ENCODE results near the gene LDHD. TPM values are rescaled to one million over a fixed set of nuclear protein-coding genes. Genes with fewer than 3 reads are reported as not detected.

The LDHD gene
- total and polyA plus RNA-seq, 2 of the 13 experiments (the other 11 are each of a cell fraction or from before 2014, with no cell fraction given): 9.1 to 9.8 TPM

DNA sequence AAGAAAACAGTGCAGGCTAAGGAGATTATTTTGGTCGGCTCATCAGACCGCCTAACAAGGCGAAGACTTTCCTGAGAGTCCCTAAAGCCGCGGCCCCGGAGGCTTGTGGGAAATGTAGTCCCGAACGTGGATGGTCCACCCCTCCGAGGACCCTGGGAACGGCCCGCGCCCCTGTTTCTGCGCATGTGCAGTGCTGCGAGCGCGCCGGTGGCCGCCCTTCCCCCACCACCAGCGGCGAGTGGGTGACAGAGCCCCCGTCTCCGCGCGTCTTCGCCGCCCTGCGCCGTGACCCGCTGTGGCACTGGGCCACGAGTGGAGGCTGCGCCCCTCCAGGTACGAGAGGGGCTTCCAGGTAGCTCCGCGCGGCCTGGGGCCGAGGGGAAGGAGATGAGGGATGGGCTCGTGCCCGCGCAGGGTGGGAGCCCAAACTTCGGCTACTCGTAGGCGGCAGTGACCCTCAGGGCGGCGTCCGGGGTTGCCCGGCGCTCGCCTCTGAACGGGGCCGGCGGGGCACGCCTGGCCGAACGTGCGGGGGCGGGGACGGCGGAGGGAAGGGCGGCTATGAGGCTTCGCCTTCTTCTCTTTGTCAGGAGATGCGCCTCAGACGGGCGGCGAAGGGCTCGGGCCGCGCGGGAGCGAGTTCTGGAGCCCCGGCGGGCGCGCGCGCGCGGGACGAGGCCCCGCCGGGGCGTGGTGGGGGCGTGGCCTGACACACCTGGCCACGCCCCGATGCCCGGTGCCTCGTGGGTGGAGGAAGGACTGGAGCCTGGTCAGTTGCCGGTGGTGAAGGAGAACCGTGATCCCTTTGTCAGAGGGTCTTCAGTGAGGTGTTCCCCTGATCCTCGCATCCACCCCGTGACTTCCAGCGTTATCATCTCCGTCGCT is 32.0 kb upstream of the LDHD start, which contains the start of gene ZFP1 (continued):
- TF ChIP-seq KDM5B (CRISPR knock-in tag; IDR thresholded peaks at IDR 0.05; ENCODE audit: borderline replicate concordance) (peak; percentile 95; the same call in 1 of the 2 replicates), ZNF737 (CRISPR knock-in tag; IDR thresholded peaks at IDR 0.05; ENCODE audit: borderline replicate concordance) (no peak), ZNF720 (CRISPR knock-in tag; IDR thresholded peaks at IDR 0.05) (no peak), WIZ (CRISPR knock-in tag; IDR thresholded peaks at IDR 0.05) (peak; percentile 86)
- TF ChIP-seq, protein P1, sequence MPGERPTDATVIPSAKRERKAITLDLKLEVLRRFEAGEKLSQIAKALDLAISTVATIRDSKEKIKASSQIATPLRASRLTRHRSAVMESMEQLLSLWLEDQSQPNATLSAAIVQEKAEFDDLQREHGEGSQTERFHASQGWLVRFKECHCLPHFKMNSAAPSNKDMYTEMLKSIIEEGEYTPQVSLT (CRISPR knock-in tag; IDR thresholded peaks at IDR 0.05; ENCODE audit: borderline replicate concordance, low read depth): no peak
- TF ChIP-seq, protein P2, sequence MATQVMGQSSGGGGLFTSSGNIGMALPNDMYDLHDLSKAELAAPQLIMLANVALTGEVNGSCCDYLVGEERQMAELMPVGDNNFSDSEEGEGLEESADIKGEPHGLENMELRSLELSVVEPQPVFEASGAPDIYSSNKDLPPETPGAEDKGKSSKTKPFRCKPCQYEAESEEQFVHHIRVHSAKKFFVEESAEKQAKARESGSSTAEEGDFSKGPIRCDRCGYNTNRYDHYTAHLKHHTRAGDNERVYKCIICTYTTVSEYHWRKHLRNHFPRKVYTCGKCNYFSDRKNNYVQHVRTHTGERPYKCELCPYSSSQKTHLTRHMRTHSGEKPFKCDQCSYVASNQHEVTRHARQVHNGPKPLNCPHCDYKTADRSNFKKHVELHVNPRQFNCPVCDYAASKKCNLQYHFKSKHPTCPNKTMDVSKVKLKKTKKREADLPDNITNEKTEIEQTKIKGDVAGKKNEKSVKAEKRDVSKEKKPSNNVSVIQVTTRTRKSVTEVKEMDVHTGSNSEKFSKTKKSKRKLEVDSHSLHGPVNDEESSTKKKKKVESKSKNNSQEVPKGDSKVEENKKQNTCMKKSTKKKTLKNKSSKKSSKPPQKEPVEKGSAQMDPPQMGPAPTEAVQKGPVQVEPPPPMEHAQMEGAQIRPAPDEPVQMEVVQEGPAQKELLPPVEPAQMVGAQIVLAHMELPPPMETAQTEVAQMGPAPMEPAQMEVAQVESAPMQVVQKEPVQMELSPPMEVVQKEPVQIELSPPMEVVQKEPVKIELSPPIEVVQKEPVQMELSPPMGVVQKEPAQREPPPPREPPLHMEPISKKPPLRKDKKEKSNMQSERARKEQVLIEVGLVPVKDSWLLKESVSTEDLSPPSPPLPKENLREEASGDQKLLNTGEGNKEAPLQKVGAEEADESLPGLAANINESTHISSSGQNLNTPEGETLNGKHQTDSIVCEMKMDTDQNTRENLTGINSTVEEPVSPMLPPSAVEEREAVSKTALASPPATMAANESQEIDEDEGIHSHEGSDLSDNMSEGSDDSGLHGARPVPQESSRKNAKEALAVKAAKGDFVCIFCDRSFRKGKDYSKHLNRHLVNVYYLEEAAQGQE (IDR thresholded peaks at IDR 0.05; ENCODE audit: borderline replicate concordance in 1 of 2, low read depth in 1 of 2, low read length in 2 of 2): no peak
- TF ChIP-seq, protein P3, sequence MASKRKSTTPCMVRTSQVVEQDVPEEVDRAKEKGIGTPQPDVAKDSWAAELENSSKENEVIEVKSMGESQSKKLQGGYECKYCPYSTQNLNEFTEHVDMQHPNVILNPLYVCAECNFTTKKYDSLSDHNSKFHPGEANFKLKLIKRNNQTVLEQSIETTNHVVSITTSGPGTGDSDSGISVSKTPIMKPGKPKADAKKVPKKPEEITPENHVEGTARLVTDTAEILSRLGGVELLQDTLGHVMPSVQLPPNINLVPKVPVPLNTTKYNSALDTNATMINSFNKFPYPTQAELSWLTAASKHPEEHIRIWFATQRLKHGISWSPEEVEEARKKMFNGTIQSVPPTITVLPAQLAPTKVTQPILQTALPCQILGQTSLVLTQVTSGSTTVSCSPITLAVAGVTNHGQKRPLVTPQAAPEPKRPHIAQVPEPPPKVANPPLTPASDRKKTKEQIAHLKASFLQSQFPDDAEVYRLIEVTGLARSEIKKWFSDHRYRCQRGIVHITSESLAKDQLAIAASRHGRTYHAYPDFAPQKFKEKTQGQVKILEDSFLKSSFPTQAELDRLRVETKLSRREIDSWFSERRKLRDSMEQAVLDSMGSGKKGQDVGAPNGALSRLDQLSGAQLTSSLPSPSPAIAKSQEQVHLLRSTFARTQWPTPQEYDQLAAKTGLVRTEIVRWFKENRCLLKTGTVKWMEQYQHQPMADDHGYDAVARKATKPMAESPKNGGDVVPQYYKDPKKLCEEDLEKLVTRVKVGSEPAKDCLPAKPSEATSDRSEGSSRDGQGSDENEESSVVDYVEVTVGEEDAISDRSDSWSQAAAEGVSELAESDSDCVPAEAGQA (IDR thresholded peaks at IDR 0.05; ENCODE audit: low read depth): no peak
- TF ChIP-seq, protein P3 (CRISPR knock-in tag; IDR thresholded peaks at IDR 0.05; ENCODE audit: borderline replicate concordance): peak; percentile 61; the same call in 1 of the 2 replicates
- TF ChIP-seq, protein P4, sequence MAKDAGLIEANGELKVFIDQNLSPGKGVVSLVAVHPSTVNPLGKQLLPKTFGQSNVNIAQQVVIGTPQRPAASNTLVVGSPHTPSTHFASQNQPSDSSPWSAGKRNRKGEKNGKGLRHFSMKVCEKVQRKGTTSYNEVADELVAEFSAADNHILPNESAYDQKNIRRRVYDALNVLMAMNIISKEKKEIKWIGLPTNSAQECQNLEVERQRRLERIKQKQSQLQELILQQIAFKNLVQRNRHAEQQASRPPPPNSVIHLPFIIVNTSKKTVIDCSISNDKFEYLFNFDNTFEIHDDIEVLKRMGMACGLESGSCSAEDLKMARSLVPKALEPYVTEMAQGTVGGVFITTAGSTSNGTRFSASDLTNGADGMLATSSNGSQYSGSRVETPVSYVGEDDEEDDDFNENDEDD (CRISPR knock-in tag; IDR thresholded peaks at IDR 0.05; ENCODE audit: borderline replicate concordance): peak; percentile 66
- TF ChIP-seq, protein P5, sequence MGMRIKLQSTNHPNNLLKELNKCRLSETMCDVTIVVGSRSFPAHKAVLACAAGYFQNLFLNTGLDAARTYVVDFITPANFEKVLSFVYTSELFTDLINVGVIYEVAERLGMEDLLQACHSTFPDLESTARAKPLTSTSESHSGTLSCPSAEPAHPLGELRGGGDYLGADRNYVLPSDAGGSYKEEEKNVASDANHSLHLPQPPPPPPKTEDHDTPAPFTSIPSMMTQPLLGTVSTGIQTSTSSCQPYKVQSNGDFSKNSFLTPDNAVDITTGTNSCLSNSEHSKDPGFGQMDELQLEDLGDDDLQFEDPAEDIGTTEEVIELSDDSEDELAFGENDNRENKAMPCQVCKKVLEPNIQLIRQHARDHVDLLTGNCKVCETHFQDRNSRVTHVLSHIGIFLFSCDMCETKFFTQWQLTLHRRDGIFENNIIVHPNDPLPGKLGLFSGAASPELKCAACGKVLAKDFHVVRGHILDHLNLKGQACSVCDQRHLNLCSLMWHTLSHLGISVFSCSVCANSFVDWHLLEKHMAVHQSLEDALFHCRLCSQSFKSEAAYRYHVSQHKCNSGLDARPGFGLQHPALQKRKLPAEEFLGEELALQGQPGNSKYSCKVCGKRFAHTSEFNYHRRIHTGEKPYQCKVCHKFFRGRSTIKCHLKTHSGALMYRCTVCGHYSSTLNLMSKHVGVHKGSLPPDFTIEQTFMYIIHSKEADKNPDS (CRISPR knock-in tag; IDR thresholded peaks at IDR 0.05): peak; percentile 70; the same call in 1 of the 2 replicates
